ENCODE measurements around the gene TP53TG3B.
"Not testable (repeated sequence)": the region's sequence is repeated elsewhere in the genome, so short reads cannot be mapped to it uniquely, and the experiment has no call there.

The TP53TG3B gene, protein sequence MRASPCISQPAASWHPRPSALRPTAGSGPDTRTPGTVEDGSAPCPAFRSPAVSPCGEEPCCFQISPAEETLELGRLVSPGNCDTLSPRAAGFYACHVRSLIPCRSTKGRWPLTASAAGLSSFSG

DNA sequence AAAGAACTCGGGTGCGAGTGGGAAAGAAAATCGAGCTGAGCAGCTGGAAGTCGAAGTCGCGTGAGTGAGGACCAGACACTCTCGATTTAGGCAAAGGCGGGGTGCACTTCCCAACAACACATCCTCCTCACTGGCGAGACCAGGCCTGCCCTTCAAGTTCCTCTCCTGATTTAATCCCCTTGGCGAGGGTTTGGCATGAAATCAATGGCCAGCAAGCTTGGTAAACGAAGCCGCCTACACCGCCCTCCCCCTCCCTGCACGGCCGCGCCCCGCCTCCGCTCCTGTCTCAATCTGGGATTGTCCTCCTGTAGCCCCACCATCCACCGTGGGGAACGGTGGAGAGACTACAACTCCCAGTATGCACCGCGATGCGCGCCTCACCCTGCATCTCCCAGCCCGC lies at the start of gene TP53TG3B:
TP53TG3B (plus strand) TSS at position 301 of the 400 bp plus-strand sequence; CDS start at position 369, 68 bp downstream.
- not testable (repeated sequence) for DNase-seq

DNA sequence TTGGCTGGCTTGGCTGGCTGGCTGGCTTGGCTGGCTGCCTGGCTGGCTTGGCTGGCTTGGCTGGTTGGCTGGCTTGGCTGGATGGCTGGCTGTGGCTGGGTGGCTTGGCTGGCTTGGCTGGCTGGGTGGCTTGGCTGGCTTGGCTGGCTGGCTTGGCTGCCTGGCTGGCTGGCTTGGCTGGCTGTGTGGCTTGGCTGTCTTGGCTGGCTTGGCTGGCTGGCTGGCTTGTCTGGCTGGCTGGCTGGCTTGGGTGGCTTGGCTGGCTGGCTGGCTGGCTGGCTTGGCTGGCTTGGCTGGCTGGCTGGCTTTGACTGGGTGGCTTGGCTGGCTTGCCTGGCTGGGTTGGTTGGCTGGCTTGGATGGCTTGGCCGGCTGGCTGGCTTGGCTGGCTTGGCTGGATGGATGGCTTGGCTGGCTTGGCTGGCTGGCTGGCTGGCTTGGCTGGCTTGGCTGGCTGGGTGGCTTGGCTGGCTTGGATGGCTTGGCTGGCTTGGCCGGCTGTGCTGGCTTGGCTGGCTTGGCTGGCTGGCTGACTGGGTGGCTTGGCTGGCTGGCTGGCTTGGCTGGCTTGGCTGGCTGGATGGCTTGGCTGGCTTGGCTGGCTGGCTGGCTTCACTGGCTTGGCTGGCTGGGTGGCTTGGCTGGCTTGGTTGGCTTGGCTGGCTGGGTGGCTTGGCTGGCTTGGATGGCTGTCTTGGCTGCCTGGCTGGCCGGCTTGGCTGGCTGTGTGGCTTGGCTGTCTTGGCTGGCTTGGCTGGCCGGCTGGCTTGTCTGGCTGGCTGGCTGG lies 24.2 kb upstream of the TP53TG3B start:
- DNase-seq = peak; percentile 34 to 43

DNA sequence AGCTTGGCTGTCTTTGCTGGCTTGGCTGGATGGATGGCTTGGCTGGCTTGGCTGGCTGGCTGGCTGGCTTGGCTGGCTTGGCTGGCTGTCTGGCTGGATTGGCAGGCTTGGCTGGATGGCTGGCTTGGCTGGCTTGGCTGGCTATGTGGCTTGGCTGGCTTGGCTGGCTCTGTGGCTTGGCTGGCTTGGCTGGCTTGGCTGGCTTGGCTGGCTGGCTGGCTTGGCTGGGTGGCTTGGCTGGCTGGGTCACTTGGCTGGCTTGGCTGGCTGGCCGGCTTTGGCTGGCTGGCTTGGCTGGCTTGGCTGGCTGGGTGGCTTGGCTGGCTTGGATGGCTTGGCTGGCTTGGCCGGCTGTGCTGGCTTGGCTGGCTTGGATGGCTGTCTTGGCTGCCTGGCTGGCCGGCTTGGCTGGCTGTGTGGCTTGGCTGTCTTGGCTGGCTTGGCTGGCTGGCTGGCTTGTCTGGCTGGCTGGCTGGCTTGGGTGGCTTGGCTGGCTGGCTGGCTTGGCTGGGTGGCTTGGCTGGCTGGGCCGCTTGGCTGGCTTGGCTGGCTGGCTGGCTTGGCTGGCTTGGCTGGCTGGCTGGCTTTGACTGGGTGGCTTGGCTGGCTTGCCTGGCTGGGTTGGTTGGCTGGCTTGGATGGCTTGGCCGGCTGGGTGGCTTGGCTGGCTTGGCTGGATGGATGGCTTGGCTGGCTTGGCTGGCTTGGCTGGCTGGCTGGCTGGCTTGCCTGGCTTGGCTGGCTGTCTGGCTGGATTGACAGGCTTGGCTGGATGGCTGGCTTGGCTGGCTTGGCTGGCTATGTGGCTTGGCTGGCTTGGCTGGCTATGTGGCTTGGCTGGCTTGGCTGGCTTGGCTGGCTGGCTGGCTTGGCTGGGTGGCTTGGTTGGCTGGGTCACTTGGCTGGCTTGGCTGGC lies 22.8 kb upstream of the TP53TG3B start:
- peak; percentile 30 to 36 for DNase-seq

DNA sequence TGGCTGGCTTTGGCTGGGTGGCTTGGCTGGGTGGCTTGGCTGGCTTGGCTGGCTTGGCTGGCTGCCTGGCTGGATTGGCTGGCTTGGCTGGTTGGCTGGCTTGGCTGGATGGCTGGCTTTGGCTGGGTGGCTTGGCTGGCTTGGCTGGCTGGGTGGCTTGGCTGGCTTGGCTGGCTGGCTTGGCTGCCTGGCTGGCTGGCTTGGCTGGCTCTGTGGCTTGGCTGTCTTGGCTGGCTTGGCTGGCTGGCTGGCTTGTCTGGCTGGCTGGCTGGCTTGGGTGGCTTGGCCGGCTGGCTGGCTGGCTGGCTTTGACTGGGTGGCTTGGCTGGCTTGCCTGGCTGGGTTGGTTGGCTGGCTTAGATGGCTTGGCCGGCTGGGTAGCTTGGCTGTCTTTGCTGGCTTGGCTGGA lies 22.1 kb upstream of the TP53TG3B start:
- peak in 1 of 2 experiments; percentile 8 for DNase-seq

DNA sequence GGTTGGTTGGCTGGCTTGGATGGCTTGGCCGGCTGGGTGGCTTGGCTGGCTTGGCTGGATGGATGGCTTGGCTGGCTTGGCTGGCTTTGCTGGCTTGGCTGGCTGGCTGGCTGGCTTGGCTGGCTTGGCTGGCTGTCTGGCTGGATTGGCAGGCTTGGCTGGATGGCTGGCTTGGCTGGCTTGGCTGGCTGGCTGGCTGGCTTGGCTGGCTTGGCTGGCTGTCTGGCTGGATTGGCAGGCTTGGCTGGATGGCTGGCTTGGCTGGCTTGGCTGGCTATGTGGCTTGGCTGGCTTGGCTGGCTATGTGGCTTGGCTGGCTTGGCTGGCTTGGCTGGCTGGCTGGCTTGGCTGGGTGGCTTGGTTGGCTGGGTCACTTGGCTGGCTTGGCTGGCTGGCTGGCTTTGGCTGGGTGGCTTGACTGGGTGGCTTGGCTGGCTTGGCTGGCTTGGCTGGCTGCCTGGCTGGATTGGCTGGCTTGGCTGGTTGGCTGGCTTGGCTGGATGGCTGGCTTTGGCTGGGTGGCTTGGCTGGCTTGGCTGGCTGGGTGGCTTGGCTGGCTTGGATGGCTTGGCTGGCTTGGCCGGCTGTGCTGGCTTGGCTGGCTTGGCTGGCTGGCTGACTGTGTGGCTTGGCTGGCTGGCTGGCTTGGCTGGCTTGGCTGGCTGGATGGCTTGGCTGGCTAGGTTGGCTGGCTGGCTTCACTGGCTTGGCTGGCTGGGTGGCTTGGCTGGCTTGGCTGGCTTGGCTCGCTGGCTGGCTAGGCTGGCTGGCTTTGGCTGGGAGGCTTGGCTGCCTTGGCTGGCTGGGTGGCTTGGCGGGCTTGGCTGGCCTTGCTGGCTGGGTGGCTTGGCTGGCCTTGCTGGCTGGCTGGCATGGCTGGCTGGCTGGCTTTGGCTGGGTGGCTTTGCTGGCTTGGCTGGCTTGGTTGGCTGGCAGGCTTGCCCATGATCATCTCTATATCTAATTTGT lies 21.3 kb upstream of the TP53TG3B start:
- DNase-seq = peak; percentile 27 to 41

All from activated CD4-positive, alpha-beta T cell treated with anti-CD3 and anti-CD28 coated beads, Interleukin-2, amount 50 U/mL, for 4 hours (primary cell).